Measurements from ENCODE around the gene ARAP1.

DNA sequence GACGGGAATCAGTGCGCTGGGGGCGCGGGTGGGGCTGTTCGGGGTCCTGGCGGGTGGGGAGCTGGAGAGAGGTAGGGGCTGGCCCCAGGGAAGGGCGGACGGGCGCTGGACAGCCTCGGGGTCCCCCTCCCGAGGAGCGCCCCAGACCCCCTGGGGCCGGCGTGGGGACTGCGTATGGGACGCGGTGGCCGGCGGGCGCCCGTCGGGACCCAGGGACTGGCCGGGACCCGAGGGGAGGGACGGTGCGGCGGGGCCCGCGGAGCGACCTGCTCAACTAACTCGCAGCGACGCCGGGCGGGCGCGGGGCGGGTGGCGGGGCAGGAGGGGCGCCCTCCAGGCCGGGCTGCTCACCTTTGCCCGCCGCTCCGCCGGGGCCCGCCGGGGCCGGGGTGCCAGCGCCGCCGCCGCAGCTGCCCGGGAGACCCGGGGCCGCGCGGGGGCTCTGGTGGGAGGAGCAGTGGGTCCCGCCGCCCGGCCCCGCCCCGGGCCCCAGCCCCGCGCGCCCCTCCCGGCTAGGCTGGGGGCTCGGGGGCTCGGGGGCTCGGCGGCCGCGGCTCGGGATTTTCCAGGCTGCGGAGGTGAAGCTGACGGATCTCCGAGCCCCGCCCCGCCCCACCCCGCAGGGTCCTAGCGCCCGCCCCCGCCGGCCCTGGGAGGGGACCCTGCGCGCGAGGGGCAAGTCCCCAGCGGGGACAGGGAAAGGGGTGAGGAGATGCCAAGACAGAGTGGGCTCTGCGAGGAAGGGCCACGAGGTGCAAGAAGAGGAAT lies 29.3 kb upstream of the ARAP1 start:
- TF ChIP-seq SP2 (IDR thresholded peaks at IDR 0.05; ENCODE audit: low read length) (no peak), EZH2 (IDR thresholded peaks at IDR 0.05; ENCODE audit: low read depth, low read length, severe bottlenecking) (no peak), BACH1 (IDR thresholded peaks at IDR 0.05; ENCODE audit: low read length) (no peak), GABPA (IDR thresholded peaks at IDR 0.05; ENCODE audit: borderline replicate concordance, insufficient read depth, low read length) (no peak), MAFK (IDR thresholded peaks at IDR 0.05; ENCODE audit: low read depth, low read length) (no peak)
- TF ChIP-seq, protein P1, sequence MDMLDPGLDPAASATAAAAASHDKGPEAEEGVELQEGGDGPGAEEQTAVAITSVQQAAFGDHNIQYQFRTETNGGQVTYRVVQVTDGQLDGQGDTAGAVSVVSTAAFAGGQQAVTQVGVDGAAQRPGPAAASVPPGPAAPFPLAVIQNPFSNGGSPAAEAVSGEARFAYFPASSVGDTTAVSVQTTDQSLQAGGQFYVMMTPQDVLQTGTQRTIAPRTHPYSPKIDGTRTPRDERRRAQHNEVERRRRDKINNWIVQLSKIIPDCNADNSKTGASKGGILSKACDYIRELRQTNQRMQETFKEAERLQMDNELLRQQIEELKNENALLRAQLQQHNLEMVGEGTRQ (IDR thresholded peaks at IDR 0.05; ENCODE audit: low read length) = no peak
- TF ChIP-seq, protein P2, sequence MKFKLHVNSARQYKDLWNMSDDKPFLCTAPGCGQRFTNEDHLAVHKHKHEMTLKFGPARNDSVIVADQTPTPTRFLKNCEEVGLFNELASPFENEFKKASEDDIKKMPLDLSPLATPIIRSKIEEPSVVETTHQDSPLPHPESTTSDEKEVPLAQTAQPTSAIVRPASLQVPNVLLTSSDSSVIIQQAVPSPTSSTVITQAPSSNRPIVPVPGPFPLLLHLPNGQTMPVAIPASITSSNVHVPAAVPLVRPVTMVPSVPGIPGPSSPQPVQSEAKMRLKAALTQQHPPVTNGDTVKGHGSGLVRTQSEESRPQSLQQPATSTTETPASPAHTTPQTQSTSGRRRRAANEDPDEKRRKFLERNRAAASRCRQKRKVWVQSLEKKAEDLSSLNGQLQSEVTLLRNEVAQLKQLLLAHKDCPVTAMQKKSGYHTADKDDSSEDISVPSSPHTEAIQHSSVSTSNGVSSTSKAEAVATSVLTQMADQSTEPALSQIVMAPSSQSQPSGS (IDR thresholded peaks at IDR 0.05; ENCODE audit: low read length) = no peak
- TF ChIP-seq, protein P3, sequence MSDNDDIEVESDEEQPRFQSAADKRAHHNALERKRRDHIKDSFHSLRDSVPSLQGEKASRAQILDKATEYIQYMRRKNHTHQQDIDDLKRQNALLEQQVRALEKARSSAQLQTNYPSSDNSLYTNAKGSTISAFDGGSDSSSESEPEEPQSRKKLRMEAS (IDR thresholded peaks at IDR 0.05) = no peak

All from H1 (cell line).